HepG2 (cell line): Measurements from ENCODE around the gene FBXO5. TPM values are rescaled to one million over a fixed set of nuclear protein-coding genes. Genes with fewer than 3 reads are reported as not detected.

Experiments
- ATF7-NPFF ChIP-seq: sonication (generic); formaldehyde crosslinking; IDR thresholded peaks from 2 replicates; pipeline ENCODE4 v1.8.1; 2023; ENCODE audit warnings: mild to moderate bottlenecking, low read depth, missing genetic modification reagents, moderate library complexity
- BATF2 ChIP-seq: sonication (generic); formaldehyde crosslinking; IDR thresholded peaks from 2 replicates; pipeline ENCODE4 v1.8.0; 2022; ENCODE audit warnings: mild to moderate bottlenecking, missing genetic modification reagents, moderate library complexity
- BRCA1 ChIP-seq: sonication (generic); formaldehyde crosslinking; IDR thresholded peaks from 2 replicates; pipeline ENCODE4 v1.4.0; 2020; ENCODE audit warnings: missing genetic modification reagents
- CENPX ChIP-seq: sonication (generic); formaldehyde crosslinking; IDR thresholded peaks from 2 replicates; pipeline ENCODE4 v1.9.0; 2021; ENCODE audit warnings: mild to moderate bottlenecking, missing genetic modification reagents, moderate library complexity
- CHD4 ChIP-seq: fragments of 200-600 bp; sonication (generic); IDR thresholded peaks from 2 replicates; pipeline ENCODE4 v1.7.0; 2017; ENCODE audit warnings: mild to moderate bottlenecking, low read length, borderline replicate concordance
- HBP1 ChIP-seq: IDR thresholded peaks from 2 replicates; pipeline ENCODE4 v1.6.1; 2016; ENCODE audit warnings: low read depth, control low read depth
- MIXL1 ChIP-seq: IDR thresholded peaks from 2 replicates; pipeline ENCODE4 v1.6.1; 2016
- PAWR ChIP-seq: sonication (generic); formaldehyde crosslinking; IDR thresholded peaks from 2 replicates; pipeline ENCODE4 v1.4.0; 2020; ENCODE audit warnings: missing genetic modification reagents, mild to moderate bottlenecking, borderline replicate concordance
- RARA ChIP-seq: IDR thresholded peaks from 2 replicates; pipeline ENCODE4 v1.6.1; 2016; ENCODE audit warnings: missing genetic modification reagents, missing compliant biosample characterization
- RXRB ChIP-seq: IDR thresholded peaks from 2 replicates; pipeline ENCODE4 v1.6.1; 2016; ENCODE audit warnings: borderline replicate concordance, missing genetic modification reagents, missing compliant biosample characterization
- STAT6 ChIP-seq: sonication (generic); formaldehyde crosslinking; IDR thresholded peaks from 2 replicates; pipeline ENCODE4 v1.4.0; 2020; ENCODE audit warnings: missing genetic modification reagents, mild to moderate bottlenecking, borderline replicate concordance
- TFDP2 ChIP-seq: sonication (generic); formaldehyde crosslinking; IDR thresholded peaks from 2 replicates; pipeline ENCODE4 v1.4.0; 2020; ENCODE audit warnings: missing genetic modification reagents
- ZC3H4 ChIP-seq: sonication (generic); formaldehyde crosslinking; IDR thresholded peaks from 2 replicates; pipeline ENCODE4 v1.4.0; 2020; ENCODE audit warnings: missing genetic modification reagents, borderline replicate concordance
- ZFP82 ChIP-seq: sonication (generic); formaldehyde crosslinking; IDR thresholded peaks from 2 replicates; pipeline ENCODE4 v1.5.1; 2020; ENCODE audit warnings: mild to moderate bottlenecking, missing genetic modification reagents, borderline replicate concordance
- ZNF589 ChIP-seq: sonication (generic); formaldehyde crosslinking; conservative IDR thresholded peaks from 2 replicates; pipeline ENCODE4 v1.8.0; 2022; ENCODE audit warnings: mild to moderate bottlenecking, moderate library complexity, missing genetic modification reagents
- ZSCAN9 ChIP-seq: IDR thresholded peaks from 2 replicates; pipeline ENCODE4 v1.6.1; 2016; ENCODE audit warnings: borderline replicate concordance
- polyA plus RNA-seq, 8 experiments: library from polyadenylated mRNA; depleted of rRNA in 3 of 8; stranded (reverse) in 7 of 8; unstranded in 1 of 8; fragments of >200 nt; fragmentation: Illumina TruSeq in 4 of 8; extraction: Trizol in 4 of 8; gene quantifications; 2 replicates each; pipeline versions ENCODE4 v1.2.1 to v1.2.3, GENCODE V29; 2011 to 2016; ENCODE audit warnings: low read depth in 4 of 8, missing spikeins in 1 of 8, mixed read lengths in 1 of 8; ENCODE audit not compliant: insufficient read depth in 1 of 8
- total RNA-seq, 5 experiments: library from RNA; depleted of rRNA; stranded (reverse); fragments of >200 nt; fragmentation: Illumina TruSeq; extraction: Trizol; gene quantifications; 2 replicates each; pipeline ENCODE4 v1.2.3, GENCODE V29; 2016; ENCODE audit warnings: low read depth in 1 of 5
- TF ChIP-seq, protein P1 (sequence below): IDR thresholded peaks from 2 replicates; pipeline ENCODE4 v1.6.1; 2016; ENCODE audit warnings: low read depth
- TF ChIP-seq, protein P2 (sequence below): sonication (generic); formaldehyde crosslinking; conservative IDR thresholded peaks from 2 replicates; pipeline ENCODE4 v1.5.0; 2020; ENCODE audit warnings: missing genetic modification reagents
- TF ChIP-seq, protein P3 (sequence below): IDR thresholded peaks from 2 replicates; pipeline ENCODE4 v1.6.1; 2012; ENCODE audit warnings: inconsistent platforms

The FBXO5 gene
- total and polyA plus RNA-seq, 2 of the 13 experiments (the other 11 are each of a cell fraction or from before 2014, with no cell fraction given), result 15.8 to 41.5 TPM

- TF ChIP-seq ZFP82 (CRISPR knock-in tag) (peak; percentile 98; the same call in 1 of the 2 replicates), TFDP2 (peak; percentile 99), RXRB (CRISPR knock-in tag) (no peak; the same call in 1 of the 2 replicates), MIXL1 (0 out of 2 replicates have a peak, but pooled peaks have one; percentile 10), ATF7-NPFF (CRISPR knock-in tag) (peak; percentile 85), ZC3H4 (CRISPR knock-in tag) (no peak), STAT6 (peak; percentile 76; the same call in 1 of the 2 replicates), HBP1 (CRISPR knock-in tag) (no peak; the same call in 1 of the 2 replicates), ZSCAN9 (CRISPR knock-in tag) (peak; percentile 19; the same call in 1 of the 2 replicates), CHD4 (no peak), BRCA1 (CRISPR knock-in tag) (peak; percentile 35), ZNF589 (CRISPR knock-in tag) (no peak; the same call in 1 of the 2 replicates), RARA (no peak), BATF2 (CRISPR knock-in tag) (peak; percentile 55; the same call in 1 of the 2 replicates), PAWR (peak; percentile 97; the same call in 1 of the 2 replicates), CENPX (CRISPR knock-in tag) (no peak)
- TF ChIP-seq, protein P1, sequence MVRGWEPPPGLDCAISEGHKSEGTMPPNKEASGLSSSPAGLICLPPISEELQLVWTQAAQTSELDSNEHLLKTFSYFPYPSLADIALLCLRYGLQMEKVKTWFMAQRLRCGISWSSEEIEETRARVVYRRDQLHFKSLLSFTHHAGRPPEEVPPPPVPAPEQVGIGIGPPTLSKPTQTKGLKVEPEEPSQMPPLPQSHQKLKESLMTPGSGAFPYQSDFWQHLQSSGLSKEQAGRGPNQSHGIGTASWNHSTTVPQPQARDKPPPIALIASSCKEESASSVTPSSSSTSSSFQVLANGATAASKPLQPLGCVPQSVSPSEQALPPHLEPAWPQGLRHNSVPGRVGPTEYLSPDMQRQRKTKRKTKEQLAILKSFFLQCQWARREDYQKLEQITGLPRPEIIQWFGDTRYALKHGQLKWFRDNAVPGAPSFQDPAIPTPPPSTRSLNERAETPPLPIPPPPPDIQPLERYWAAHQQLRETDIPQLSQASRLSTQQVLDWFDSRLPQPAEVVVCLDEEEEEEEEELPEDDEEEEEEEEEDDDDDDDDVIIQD, result no peak
- TF ChIP-seq, protein P2, sequence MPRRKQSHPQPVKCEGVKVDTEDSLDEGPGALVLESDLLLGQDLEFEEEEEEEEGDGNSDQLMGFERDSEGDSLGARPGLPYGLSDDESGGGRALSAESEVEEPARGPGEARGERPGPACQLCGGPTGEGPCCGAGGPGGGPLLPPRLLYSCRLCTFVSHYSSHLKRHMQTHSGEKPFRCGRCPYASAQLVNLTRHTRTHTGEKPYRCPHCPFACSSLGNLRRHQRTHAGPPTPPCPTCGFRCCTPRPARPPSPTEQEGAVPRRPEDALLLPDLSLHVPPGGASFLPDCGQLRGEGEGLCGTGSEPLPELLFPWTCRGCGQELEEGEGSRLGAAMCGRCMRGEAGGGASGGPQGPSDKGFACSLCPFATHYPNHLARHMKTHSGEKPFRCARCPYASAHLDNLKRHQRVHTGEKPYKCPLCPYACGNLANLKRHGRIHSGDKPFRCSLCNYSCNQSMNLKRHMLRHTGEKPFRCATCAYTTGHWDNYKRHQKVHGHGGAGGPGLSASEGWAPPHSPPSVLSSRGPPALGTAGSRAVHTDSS (CRISPR knock-in tag), result 0 out of 2 replicates have a peak, but pooled peaks have one; percentile 78
- TF ChIP-seq, protein P3, sequence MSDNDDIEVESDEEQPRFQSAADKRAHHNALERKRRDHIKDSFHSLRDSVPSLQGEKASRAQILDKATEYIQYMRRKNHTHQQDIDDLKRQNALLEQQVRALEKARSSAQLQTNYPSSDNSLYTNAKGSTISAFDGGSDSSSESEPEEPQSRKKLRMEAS, result peak; percentile 90
Observed at GRCh38 chr6:152982904-152983636, at the start of gene FBXO5 (continued).
